GM19468 (cell line): ENCODE measurements around the gene DRAXIN.

ENCODE experiments used
- ATAC-seq: cut with Tn5 transposase; IDR thresholded peaks from one replicate; pipeline ENCODE4 v1.9.1; 2021; ENCODE audit warnings: mild to moderate bottlenecking, moderate library complexity, moderate number of reproducible peaks; ENCODE audit not compliant: unreplicated experiment; ENCODE audit errors: extremely low read depth

The DRAXIN gene

GRCh38 chr1:11682799-11683198, 8.7 kb upstream of the DRAXIN start:
- no peak for ATAC-seq

GRCh38 chr1:11684070-11684469, 7.4 kb upstream of the DRAXIN start:
- ATAC-seq, result no peak

GRCh38 chr1:11685210-11685752, 6.2 kb upstream of the DRAXIN start:
- ATAC-seq, result no peak

GRCh38 chr1:11688506-11688905, 3.0 kb upstream of the DRAXIN start:
- ATAC-seq, result no peak

- no peak for ATAC-seq
Observed at GRCh38 chr1:11690397-11691301, 861 bp upstream of the DRAXIN start.

- ATAC-seq, result no peak
Observed at GRCh38 chr1:11691928-11692711, 610 bp downstream of the DRAXIN start.

GRCh38 chr1:11693024-11693590, 1.6 kb downstream of the DRAXIN start:
- no peak for ATAC-seq

GRCh38 chr1:11693917-11694316, 2.4 kb downstream of the DRAXIN start:
- ATAC-seq, result no peak

GRCh38 chr1:11695861-11696260, 4.4 kb downstream of the DRAXIN start:
- ATAC-seq, result no peak

- no peak for ATAC-seq
Observed at GRCh38 chr1:11697188-11697892, 5.8 kb downstream of the DRAXIN start.

- ATAC-seq, result no peak
Observed at GRCh38 chr1:11697893-11698210, 6.3 kb downstream of the DRAXIN start.

GRCh38 chr1:11700601-11701467, 9.3 kb downstream of the DRAXIN start:
- no peak for ATAC-seq

- ATAC-seq, result no peak
Observed at GRCh38 chr1:11701551-11701961, 10.0 kb downstream of the DRAXIN start.

GRCh38 chr1:11701981-11702803, 10.7 kb downstream of the DRAXIN start:
- no peak for ATAC-seq

- ATAC-seq, result no peak
Observed at GRCh38 chr1:11703357-11704193, 12.1 kb downstream of the DRAXIN start.

- ATAC-seq, result no peak
Observed at GRCh38 chr1:11704194-11704529, 12.7 kb downstream of the DRAXIN start.

- ATAC-seq, result no peak
Observed at GRCh38 chr1:11704691-11705475, 13.4 kb downstream of the DRAXIN start.
